Hematopoietic multipotent progenitor cell treated with erythropoietin and hydrocortisone succinate and interleukin-3 and kit ligand, for 4 days (in vitro differentiated cells): ENCODE data around the gene MYO5A.
"Not testable (repeated sequence)": the region's sequence is repeated elsewhere in the genome, so short reads cannot be mapped to it uniquely, and the experiment has no call there.

ENCODE experiments used
- DNase-seq: peaks from one replicate; pipeline ENCODE4 v3.0.0-alpha.2; 2015

Gene MYO5A

DNA sequence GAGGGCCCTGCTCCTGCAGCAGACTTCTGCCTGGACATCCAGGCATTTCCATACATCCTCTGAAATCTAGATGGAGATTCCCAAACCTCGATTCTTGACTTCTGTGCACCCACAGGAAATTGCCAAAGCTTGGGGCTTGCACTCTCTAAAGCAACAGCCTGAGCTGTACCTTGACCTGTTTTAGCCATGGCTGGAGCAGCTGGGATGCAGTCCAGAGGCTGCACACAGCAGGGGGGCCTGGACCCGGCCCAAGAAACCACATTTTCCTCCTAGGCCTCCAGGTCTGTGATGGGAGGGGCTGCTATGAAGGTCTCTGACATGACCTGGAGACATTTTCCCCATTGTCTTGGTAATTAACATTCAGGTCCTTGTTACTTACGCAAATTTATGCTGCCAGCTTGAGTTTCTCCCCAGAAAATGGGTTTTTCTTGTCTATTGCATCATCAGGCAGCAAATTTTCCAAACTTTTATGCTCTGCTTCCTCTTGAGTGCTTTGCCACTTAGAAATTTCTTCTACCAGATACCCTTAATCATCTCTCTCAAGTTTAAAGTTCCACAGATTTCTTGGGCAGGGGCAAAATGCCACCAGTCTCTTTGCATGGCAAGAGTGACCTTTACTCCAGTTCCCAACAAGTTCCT is 11.8 kb upstream of the MYO5A start:
- DNase-seq, result no peak

DNA sequence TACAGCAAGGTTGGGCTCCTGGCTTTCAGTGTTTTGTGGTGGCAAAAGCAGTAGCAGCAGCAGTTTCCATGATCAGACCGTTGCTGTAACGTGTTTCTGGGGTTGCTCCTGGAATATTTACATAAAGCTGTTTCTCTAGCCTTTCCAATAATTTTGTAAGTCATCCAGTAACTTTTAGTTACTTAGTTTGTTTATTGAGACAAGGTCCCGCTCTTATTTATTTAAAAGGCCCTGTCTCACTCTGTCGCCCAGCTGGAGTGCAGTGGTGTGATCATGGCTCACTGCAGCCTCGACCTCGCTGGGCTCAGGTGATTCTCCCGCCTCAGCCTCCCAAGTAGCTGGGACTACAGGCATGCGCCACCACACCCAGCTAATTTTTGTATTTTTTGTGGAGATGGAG is 8.8 kb upstream of the MYO5A start:
- no peak for DNase-seq

DNA sequence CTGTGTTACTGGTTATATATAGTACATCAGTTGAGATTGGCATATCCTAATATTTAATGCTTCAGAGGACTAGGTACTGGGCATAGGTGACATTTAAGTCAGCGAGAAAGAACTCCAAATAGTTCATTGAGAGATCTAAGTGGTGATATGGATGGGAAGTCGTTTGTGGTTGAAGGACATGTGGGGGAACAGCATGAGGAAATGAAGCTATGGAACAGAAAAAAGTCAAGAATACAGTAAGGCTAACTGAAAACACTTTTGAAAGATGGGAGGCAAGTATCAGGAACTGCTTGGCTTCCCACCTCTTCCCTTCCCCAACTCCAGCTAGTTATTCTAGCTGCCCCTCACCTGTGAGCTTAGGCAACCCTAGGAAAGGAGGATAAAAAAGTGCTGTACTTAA is 3.7 kb upstream of the MYO5A start:
- no peak for DNase-seq

DNA sequence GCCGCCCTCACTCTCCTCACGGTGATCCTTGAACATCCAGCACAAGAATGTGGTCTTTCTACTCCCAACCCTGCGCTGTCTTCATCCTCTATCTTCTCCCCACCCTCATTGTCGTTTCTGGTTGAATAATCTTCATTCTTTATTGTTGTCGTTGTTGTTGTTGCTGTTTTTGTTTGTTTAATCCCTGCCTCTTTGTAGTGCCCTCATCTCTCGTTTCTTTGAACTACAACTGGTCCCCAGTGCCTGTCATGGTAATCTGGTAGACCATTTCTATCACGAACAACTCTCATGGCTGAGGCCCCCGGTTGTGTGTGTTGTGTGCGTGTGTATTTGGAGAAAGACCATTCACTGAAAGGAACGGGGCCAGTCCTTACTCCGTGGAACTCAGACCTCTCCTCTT is 1.3 kb upstream of the MYO5A start:
- DNase-seq, result no peak

DNA sequence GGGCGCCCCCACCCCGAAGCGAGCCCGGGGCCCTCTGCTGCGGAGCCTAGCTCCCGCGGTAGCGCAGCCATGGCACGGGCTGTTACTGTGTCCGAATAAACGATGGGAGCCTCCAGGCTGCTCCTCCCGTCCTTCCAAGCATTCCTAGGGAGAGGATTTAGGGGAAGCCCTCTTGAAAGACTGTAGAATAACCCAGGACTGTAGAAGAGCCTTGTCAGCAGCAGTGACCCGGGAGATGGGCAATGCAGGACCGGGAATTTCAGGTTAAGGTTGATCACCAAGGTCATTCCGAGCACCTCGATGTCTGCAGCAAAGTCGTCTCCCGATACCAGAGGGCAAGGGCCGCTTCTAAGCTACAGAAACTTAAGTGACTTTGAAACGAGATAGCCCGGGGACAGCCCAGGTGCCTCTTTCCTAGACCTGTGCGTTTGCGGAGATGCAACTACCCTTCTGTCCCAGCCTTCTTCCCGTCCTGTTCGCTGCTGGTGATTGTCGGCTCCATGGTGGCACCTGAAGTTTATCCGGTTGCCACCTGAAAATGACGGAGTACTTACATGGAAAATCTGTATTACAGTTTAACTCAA is 753 bp upstream of the MYO5A start:
- DNase-seq, result peak; percentile 22

DNA sequence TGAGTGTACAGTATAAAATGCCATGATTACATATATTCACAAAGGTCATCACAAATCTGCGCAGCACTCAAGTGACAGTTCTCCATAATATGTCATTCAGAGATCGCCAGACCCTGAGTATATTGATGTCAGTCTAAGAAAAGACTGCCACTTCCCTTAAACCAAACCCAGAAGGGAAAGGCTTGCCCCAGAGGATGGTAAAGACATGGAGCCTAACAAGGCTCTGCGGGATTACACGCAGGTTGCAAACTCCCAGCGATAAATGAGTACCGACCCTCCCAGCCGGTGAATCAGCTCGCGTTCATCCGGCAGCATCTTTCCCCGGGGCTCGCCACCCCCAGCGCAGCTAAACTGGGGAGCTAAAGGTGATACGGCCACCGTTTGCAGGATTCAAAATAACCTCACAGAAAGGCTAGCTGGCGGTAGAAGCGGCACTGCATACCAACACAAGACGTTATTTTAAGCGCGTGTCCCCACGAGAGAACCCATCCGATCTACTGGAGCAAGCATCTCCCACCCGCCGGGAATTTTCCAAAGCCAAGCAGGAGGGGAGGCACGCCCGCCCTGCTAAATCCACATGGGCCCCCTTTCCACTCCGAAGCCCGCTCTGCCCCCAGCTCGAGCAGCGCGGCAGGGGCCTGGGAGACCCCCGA is 643 bp downstream of the MYO5A start:
- DNase-seq, result peak; percentile 42

DNA sequence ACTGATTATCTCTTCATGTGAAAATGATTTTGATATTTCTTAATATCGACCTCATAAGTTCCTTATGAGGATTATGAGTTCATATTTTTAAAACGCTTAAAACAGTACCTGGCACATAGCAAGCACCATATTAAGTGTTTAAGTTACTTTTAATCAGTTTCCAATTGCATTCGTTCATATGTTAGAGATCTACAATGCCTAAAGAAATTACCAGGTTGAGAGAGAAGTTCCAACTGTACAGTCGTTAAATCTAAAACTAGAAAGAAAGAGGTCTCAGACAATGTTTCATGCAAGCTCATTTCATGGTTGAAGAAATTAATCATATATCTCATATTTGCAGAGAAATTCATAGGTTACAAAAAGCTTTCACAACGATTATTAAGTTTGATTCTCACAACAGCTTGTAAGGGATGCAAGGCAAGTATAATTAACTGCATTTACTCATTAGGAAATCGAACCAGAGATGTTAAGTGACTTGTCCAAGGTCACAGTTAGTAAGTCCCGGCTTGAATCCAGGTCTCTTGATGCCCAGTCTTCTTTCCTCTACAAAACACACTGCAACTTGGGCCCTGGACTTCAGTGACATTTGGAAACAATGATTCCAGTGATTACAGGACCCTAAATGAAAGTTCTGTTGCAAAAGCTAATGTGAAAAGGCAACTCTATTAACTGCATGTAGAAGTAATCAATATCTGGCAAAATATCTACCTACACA is 1.3 kb downstream of the MYO5A start:
- DNase-seq, result no peak

DNA sequence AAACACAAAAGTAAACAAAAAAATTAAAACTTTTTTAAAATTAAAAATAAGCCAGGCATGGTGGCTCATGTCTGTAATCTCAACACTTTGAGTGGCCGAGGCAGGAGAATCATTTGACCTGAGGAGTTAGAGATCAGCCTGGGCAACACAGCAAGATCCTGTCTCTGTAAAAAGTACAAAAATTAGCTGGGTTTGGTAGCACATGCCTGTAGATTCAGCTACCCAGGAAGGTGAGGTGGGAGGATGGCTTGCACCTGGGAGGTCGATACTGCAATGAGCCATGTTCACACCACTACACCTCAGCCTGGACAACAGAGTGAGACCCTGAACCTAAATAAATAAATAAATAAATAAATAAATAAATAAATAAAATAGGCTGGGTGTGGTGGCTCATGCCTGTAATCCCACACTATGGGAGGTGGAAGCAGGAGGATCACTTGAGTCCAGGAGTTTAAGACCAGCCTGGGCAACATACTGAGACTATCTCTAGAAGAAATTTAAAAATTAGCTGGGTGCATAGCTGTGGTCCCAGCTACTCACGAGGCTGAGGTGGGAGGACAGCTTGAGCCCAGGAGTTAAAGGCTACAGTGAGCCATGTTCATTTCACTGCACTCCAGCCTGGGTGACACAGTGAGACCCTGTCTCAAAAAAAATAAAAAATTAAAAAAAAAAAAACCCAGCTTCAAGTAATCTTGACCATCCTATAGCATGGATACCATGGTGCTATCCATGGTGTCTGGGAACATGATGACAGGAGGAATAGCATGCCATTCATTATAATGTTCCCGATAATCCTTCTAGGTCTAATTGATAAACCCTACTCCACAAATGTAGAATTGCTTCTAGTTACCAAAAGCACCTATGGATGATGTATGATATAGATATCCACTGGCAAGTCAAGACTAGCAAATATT is 4.2 kb downstream of the MYO5A start:
- DNase-seq, result no peak

DNA sequence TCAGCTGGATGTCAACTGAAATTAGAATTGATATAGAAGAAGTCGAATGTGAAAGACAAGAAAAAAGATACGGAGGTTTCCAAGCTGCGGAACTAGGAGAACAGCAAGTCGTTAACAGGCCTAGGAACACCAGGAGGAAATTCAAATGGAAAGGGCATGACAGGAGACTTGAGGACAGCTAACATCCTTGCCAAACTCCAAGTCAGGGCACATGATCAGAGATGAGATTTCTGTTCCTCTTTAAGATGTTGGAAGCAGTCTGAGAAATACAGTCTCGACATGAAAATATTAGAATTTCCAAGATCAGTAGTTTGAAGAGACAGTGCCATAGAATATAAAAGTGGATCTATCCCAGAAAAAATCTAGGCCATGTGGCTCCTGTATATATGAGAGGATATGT is 5.0 kb downstream of the MYO5A start:
- no peak for DNase-seq

DNA sequence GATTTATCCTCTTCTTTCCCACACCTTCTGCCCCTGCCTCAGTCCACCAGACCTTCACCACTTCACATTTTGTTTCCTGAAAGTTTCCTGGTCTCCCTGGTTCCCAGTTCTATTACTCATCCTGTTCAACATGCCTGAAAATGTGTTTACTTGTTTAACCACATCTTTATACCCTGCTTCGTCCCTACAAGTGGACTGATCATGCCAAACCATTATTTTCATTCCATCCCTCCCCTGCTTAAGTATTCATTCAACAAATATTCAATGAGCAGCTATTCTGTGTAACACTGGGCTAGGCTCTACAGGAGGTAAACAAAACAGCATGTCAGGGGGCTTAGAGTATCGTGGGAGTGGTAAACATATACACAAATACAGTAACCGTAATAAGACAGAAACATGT is 5.5 kb downstream of the MYO5A start:
- no peak for DNase-seq

DNA sequence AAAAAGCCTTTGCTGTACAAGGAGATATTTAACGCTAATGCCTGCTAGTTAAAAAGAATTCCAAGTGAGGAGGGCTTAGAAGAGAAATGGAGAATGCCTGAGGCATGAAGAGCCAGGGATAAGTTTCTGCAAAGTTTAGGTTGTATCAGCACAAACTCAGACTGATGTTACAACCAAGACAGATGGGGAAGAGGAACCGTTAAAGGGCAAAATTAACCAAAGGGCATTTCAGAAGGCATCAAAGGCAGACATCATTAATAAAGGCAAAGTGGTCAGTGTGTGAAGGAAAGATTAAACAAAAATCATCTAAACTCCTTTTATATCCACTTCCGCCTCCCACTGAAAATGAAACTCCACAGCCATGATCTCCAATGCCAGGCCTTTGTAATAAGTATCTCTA is 7.0 kb downstream of the MYO5A start:
- DNase-seq, result no peak

DNA sequence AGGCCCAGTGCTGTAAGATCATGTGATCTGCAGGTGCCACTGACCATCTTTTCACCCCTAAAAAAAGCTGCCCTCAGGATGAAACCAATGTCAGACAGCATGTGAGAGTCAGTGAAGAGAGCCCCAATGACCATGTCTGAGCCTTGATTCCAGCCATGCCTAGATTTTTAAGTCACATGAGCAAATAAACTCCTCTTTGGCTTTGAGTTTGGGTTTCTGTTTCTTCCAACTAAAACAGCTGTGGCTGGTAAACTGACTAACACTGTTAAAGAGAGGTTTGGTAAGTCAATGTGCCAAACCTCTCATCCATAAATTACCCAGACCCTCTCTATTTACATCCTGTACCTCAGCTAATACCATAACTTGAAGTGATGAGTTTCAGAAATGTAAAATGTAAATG is 8.3 kb downstream of the MYO5A start:
- no peak for DNase-seq

DNA sequence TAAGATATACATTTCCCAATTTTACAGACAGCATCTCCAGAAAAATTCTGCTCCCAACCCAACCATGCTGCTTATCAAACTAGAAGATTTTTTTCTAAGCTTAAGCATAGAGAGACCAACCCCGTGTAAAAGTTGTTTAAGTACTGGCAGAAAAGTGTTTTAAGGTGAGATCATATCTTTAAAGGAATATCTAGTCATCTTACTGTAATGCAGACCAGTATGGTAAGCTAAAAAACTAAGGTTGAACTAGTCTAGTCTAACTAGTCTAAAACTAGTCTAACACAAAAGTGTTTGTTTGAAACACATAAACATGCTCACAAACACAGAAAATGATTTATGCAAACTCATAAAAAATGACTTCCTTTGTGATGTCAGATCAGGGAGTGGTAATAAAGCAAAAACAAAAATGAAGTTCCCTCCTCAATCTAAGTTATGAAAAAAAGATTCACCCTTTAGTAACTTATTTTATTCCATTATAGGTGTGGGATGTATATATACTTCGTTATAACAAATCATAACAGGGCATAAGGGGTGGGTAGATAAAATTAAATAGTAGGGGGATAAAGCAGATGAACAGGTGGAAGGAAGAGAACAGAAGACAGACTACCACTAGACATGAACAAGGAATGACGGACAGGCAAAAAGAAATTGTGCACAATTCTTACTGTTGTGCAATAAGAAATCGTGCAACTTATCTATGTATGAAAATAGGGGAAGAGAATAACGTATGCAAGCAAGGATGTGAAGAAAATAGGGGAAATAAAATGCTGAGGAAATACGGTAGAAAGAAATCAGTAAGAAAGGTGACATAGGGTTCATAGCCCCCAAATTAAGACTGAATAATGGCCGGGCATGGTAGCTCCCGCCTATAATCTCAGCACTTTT is 10.0 kb downstream of the MYO5A start:
- peak; percentile 63 for DNase-seq

DNA sequence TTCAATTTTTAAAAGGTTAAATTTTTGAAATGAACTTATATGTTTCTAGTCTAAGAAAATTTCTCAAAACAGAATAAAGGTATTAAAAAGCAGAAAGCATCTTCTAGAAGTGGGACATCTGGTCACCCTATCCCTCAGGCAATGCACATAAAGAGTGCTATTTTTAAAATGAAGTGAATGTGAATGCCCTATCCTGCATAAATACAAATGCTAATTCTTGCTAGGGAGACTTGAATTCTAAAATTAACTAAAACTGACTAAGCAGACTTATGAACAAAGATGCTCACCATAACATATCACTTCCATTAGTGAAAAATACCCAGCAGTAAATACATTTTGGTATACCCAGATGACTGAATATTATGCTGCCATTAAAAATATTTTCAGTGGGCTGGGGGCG is 11.7 kb downstream of the MYO5A start:
- DNase-seq, result no peak

DNA sequence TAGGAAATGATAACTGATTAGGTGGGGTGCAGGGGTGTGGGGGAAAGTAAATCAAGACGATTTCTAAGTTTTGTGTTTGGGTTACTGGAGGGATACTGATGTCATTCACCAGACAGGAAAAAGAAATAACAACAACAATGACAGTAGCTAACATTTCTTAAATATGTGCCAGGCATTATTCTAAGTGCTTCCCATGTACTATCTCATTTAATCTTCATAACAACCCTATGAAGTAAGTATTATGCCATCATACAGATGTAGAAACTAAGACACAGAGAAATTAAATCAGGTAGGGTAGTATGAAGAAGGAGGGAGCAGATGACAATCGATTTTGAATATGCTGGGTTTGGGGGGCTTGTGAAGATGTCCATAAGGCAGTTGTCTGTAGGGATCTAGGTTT is 13.3 kb downstream of the MYO5A start:
- no peak for DNase-seq

DNA sequence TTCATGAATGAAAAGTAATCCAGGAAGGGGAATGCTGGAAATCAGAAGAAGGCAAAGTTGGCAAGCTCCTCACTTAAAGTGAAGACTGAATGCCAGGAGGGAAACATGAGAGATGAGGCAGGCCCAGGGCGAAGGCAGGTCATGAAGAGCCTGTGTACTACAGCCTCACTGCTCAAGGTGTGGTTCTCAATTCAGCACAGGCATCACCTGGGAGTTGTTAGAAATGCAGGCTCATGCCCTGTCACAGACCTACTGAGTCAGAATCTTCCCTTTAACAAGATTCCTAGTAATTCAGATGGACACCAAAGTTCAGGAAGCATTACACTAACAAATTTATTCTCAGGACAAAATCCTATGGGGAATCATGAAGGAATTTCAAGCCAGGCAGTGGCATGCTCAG is 14.2 kb downstream of the MYO5A start:
- no peak for DNase-seq

DNA sequence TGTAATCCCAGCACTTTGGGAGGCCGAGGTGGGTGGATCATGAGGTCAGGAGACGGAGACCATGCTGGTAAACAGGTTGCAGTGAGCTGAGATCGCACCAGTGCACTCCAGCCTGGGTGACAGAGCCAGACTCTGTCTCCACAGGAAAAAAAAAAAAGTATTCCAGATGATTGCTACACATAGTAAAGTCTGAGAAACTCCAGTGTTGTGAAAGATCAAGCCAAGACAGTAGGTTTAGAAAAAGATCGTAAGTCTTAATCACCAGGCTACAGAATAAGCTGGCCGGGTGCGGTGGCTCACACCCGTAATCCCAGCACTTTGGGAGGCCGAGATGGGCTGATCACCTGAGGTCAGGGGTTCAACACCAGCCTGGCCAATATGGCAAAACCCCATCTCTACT is 15.8 kb downstream of the MYO5A start:
- not testable (repeated sequence) for DNase-seq

DNA sequence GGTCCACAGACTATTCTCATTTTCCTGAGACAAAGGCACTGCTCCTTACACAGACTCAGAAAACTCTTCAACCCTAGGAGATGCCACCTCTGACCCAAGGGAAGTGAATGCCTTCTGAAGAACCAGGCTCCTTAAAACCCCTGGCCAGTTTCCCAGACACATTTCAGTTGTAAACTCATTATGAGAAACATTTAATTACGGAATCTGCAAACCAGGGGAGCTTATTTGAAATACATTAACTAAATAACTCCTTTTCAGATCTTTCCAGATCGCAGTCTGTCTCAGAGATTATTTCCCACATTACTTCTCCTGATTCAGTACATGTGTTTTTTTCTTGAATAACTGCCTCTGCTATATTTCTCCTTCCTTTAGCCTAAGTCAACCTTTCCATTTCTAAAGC is 17.6 kb downstream of the MYO5A start:
- DNase-seq, result no peak

DNA sequence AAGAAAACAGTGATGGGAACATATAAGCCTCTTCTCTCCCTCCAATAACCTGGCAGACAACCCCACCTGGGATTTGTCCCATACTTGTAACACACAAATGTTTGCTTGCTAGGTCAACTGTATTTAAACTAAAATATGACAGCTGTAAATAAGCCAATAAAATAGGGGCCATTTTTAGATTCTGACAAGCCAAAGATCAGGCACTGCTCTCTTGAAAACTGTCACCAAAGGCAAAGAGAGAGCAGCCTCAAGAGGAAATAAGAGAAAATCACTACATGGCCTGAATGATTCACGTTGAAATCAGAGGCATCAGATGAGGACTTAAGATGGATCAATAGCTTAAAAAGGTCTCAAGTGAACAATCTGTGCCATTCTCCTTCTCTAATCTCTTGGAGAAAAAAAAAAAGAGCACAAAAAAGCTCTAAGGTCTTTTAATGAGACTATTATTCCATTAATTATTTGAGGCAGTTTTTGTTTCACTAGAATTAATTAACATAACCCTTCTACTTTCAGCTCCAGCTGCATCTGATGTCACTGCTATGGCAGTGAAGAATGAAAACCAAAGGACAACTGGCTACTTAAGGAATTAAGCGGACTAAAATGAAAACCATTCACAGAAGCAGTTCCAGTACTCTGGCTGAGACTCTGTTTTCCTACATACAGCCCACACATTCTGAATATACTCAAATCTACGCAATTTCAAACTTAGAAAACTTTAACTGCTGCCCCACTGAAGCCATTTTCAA is 19.0 kb downstream of the MYO5A start:
- DNase-seq, result no peak

DNA sequence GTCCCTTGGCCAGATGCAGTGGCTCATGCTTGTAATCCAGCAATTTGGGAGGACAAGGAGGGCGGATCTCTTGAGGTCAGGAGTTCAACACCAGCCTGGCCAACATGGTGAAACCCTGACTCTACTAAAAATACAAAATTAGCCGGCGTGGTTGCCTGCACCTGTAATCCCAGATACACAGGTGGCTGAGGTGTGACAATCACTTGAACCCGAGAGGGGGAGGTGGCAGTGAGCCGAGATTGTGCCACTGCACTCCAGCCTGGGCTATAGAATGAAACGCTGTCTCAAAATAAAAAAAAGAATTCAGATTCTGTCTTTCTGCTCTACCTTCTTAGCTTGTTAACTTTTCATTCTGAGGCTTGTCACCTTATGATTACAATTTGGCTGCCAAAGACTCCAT is 22.1 kb downstream of the MYO5A start:
- DNase-seq, result no peak

DNA sequence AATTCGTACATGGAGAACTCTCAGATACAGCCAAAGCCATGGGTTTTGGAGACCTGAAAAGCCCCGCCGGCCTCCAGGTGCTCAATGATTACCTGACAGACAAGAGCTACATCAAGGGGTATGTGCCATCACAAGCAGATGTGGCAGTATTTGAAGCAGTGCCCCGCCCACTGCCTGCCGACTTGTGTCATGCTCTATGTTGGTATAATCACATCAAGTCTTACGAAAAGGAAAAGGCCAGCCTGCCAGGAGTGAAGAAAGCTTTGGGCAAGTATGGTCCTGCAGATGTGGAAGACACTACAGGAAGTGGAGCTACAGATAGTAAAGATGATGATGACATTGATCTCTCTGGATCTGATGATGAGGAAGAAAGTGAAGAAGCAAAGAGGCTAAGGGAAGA is 23.5 kb downstream of the MYO5A start:
- DNase-seq, result no peak
